SK-N-SH (cell line): ENCODE measurements around the gene A4GNT. TPM values are rescaled to one million over a fixed set of nuclear protein-coding genes. Genes with fewer than 3 reads are reported as not detected.
A peak's percentile ranks its signal among the peaks of the same experiment; 100 is the strongest.

Experiments
- CTCF ChIA-PET: fragments of 300-600, 350-600 bp; formaldehyde crosslinking; extraction: SDS; loops from one replicate; lab custom pipeline; 2021; lab: Yijun Ruan, JAX
- POLR2A ChIA-PET: fragments of 350-600 bp; sonication (Branson Sonifier 250); formaldehyde crosslinking; extraction: SDS; loops from one replicate; lab custom pipeline; 2020; ENCODE audit warnings: antibody characterized with exemption, inconsistent platforms; lab: Yijun Ruan, JAX
- DNase-seq: peaks from one replicate; pipeline ENCODE4 v3.0.0; 2012
- H2AFZ ChIP-seq: fragments of 200-600 bp; sonication (generic); 2 replicates; pipeline ENCODE4 v1.8.1; 2016; ENCODE audit warnings: antibody characterized with exemption, mild to moderate bottlenecking, low read depth
- H3F3A ChIP-seq: fragments of 200-600 bp; sonication (generic); replicated peaks from 2 replicates; pipeline ENCODE3; 2016; ENCODE audit warnings: antibody characterized with exemption, mild to moderate bottlenecking; ENCODE audit not compliant: insufficient read depth
- H3K27ac ChIP-seq, 2 experiments: fragments of 200-500 bp in 1 of 2; fragments of 200-600 bp in 1 of 2; sonication (Bioruptor generic) in 1 of 2; sonication (generic), shearing (Covaris generic) in 1 of 2; 2 replicates each; pipeline versions ENCODE4 v1.5.1 to v1.6.1; 2014 to 2016; ENCODE audit warnings: low read depth in 2 of 2, inconsistent platforms in 1 of 2, low read length in 1 of 2, mild to moderate bottlenecking in 1 of 2, mixed read lengths in 1 of 2
- H3K27me3 ChIP-seq: fragments of 200-600 bp; sonication (generic), shearing (Covaris generic); 2 replicates; pipeline ENCODE4 v1.6.1; 2016; ENCODE audit warnings: mixed run types; ENCODE audit not compliant: insufficient read depth
- H3K36me3 ChIP-seq, 2 experiments: fragments of 200-500 bp in 1 of 2; fragments of 200-600 bp in 1 of 2; sonication (Bioruptor generic) in 1 of 2; sonication (generic) in 1 of 2; replicated peaks in 1 of 2; 2 replicates each; pipeline versions ENCODE3 to v1.5.1; 2014 to 2016; ENCODE audit warnings: low read length in 1 of 2, mild to moderate bottlenecking in 1 of 2; ENCODE audit not compliant: insufficient read depth in 2 of 2, control insufficient read depth in 1 of 2
- H3K4me1 ChIP-seq, 2 experiments: fragments of 200-500 bp in 1 of 2; fragments of 200-600 bp in 1 of 2; sonication (Bioruptor generic) in 1 of 2; sonication (generic), shearing (Covaris generic) in 1 of 2; 2 replicates each; pipeline versions ENCODE4 v1.5.1 to v1.6.1; 2014 to 2016; ENCODE audit warnings: low read depth in 1 of 2, low read length in 1 of 2, mixed run types in 1 of 2; ENCODE audit not compliant: insufficient read depth in 2 of 2, control insufficient read depth in 1 of 2
- H3K4me2 ChIP-seq: fragments of 200-600 bp; sonication (generic), shearing (Covaris generic); 2 replicates; pipeline ENCODE4 v1.6.1; 2017; ENCODE audit warnings: mixed run types
- H3K4me3 ChIP-seq, 2 experiments: fragments of 200-500 bp in 1 of 2; fragments of 200-600 bp in 1 of 2; sonication (Bioruptor generic) in 1 of 2; sonication (generic), shearing (Covaris generic) in 1 of 2; 2 replicates each; pipeline versions ENCODE4 v1.5.1 to v1.8.1; 2014 to 2016; ENCODE audit warnings: low read depth in 2 of 2, inconsistent platforms in 1 of 2, low read length in 1 of 2, mild to moderate bottlenecking in 1 of 2, mixed read lengths in 1 of 2, moderate library complexity in 1 of 2
- H3K79me2 ChIP-seq: fragments of 200-600 bp; sonication (generic); 2 replicates; pipeline ENCODE4 v1.8.1; 2017; ENCODE audit warnings: mild to moderate bottlenecking; ENCODE audit not compliant: insufficient read depth
- H3K9ac ChIP-seq: fragments of 200-600 bp; sonication (generic); 2 replicates; pipeline ENCODE4 v1.6.1; 2017; ENCODE audit warnings: mixed run types
- H3K9me2 ChIP-seq: fragments of 200-600 bp; sonication (generic); 2 replicates; pipeline ENCODE4 v1.6.1; 2017; ENCODE audit warnings: mixed run types
- H3K9me3 ChIP-seq: fragments of 200-600 bp; sonication (generic); 2 replicates; pipeline ENCODE4 v1.6.1; 2017; ENCODE audit warnings: mixed run types, mild to moderate bottlenecking, moderate library complexity
- H4K20me1 ChIP-seq: fragments of 200-600 bp; sonication (generic); 2 replicates; pipeline ENCODE4 v1.6.1; 2017; ENCODE audit warnings: mild to moderate bottlenecking, mixed run types; ENCODE audit not compliant: insufficient read depth
- CTCF ChIP-seq: fragments of 200-600 bp; sonication (generic); IDR thresholded peaks from 2 replicates; pipeline ENCODE4 v1.6.1; 2017; ENCODE audit warnings: antibody characterized with exemption, mild to moderate bottlenecking, moderate library complexity
- ELF1 ChIP-seq: IDR thresholded peaks from 2 replicates; pipeline ENCODE4 v1.4.0; 2012
- FOXM1 ChIP-seq: IDR thresholded peaks from 2 replicates; pipeline ENCODE4 v1.4.0; 2012; ENCODE audit warnings: low read depth, mild to moderate bottlenecking
- NRF1 ChIP-seq: IDR thresholded peaks from 2 replicates; pipeline ENCODE4 v1.6.1; 2012; ENCODE audit warnings: low read depth, mild to moderate bottlenecking, low read length
- RCOR1 ChIP-seq: fragments of 150-350 bp; IDR thresholded peaks from 2 replicates; pipeline ENCODE4 v1.6.1; 2017; ENCODE audit warnings: antibody characterized with exemption, low read length
- RFX5 ChIP-seq: IDR thresholded peaks from 2 replicates; pipeline ENCODE4 v1.6.1; 2012; ENCODE audit warnings: mild to moderate bottlenecking, improper control_type of control experiment, low read length
- TAF1 ChIP-seq: IDR thresholded peaks from 2 replicates; pipeline ENCODE4 v1.6.1; 2012; ENCODE audit warnings: low read depth, mild to moderate bottlenecking, low read length, moderate library complexity, borderline replicate concordance
- USF2 ChIP-seq: fragments of 150-350 bp; IDR thresholded peaks from 2 replicates; pipeline ENCODE4 v1.6.1; 2017; ENCODE audit warnings: antibody characterized with exemption, low read length, low read depth, borderline replicate concordance
- WGBS: methylation state at CpG from one replicate; pipeline ENCODE4 v1.1.6; 2017; ENCODE audit warnings: low lambda C conversion rate; 5-methylcytosine and 5-hydroxymethylcytosine counted together
- polyA plus RNA-seq, 3 experiments: library from polyadenylated mRNA; depleted of rRNA; stranded (reverse); fragments of >200 nt; gene quantifications; 2 replicates each; pipeline ENCODE4 v1.2.3, GENCODE V29; 2012

A4GNT gene
- polyA plus RNA-seq, 1 of the 3 experiments (the other 2 are of a cell fraction), result not detected

- 89% methylated on average over 8 of the region's 12 CpGs for WGBS
Observed at GRCh38 chr3:138097192-138098172, 34.7 kb downstream of the A4GNT start.

GRCh38 chr3:138093721-138094120 is 38.5 kb downstream of the A4GNT start:
- no peak overlapping the region for H3K4me3 ChIP-seq
- H3K9me2 ChIP-seq, result no peaks in the 10 kb centered on the region
- peaks cover 16% of the 10 kb centered on the region for H3F3A ChIP-seq
- no peak overlapping the region for H3K4me2 ChIP-seq
- H3K27me3 ChIP-seq, result no peaks in the 10 kb centered on the region
- no peaks in the 10 kb centered on the region; the same call in 1 of the 2 replicates for H3K9me3 ChIP-seq
- H2AFZ ChIP-seq, result no peak overlapping the region
- no peak for DNase-seq
- CTCF ChIA-PET, result interaction anchor here (1.4 to 2.8 kb wide), 4 partner anchors 20 to 42 kb away, joined by 4 to 13 read pairs (median 8); no protein-coding TSS in a partner anchor
- no peak overlapping the region for H3K9ac ChIP-seq
- H4K20me1 ChIP-seq, result no peaks in the 10 kb centered on the region
- peaks cover 0 to 11% of the 10 kb centered on the region in 2 experiments; a peak in 2 of 4 replicates for H3K4me1 ChIP-seq
- WGBS, result 50% methylated on average over 2 of the region's 2 CpGs
- H3K79me2 ChIP-seq, result peaks cover 5% of the 10 kb centered on the region; the same call in 1 of the 2 replicates
- TF ChIP-seq ELF1 (no peak), RFX5 (no peak), RCOR1 (no peak)
- POLR2A ChIA-PET, result no interaction called here
- H3K27ac ChIP-seq, result no peak overlapping the region
- H3K36me3 ChIP-seq, result peaks cover 41 to 58% of the 10 kb centered on the region in 2 experiments

More at GRCh38 chr3:138097192-138098172, 34.7 kb downstream of the A4GNT start:
- peaks cover 12% of the 10 kb centered on the region; the same call in 1 of the 2 replicates for H3K79me2 ChIP-seq
- H3K4me1 ChIP-seq, result no peaks in the 10 kb centered on the region
- H3K9me2 ChIP-seq, result no peaks in the 10 kb centered on the region
- H2AFZ ChIP-seq, result no peak overlapping the region
- ChIA-PET POLR2A (no interaction called here), CTCF (interaction anchor here (0.7 to 1.9 kb wide), 8 partner anchors 9 to 50 kb away, joined by 3 to 4 read pairs (median 3); no protein-coding TSS in a partner anchor)
- no peaks in the 10 kb centered on the region for H4K20me1 ChIP-seq
- H3K4me2 ChIP-seq, result no peak overlapping the region
- no peaks in the 10 kb centered on the region for H3F3A ChIP-seq
- no peaks in the 10 kb centered on the region; the same call in 1 of the 2 replicates for H3K9me3 ChIP-seq
- H3K27ac ChIP-seq, result no peak overlapping the region
- H3K9ac ChIP-seq, result no peak overlapping the region
- peaks cover 49% of the 10 kb centered on the region in 2 experiments for H3K36me3 ChIP-seq
- H3K27me3 ChIP-seq, result no peaks in the 10 kb centered on the region
- TF ChIP-seq FOXM1 (no peak), USF2 (no peak), TAF1 (no peak), NRF1 (no peak), CTCF (peak; percentile 54)
- H3K4me3 ChIP-seq, result no peak overlapping the region
- peak; percentile 70 for DNase-seq
